GM12878 (cell line): ENCODE data around the gene CDC42BPB. TPM values are rescaled to one million over a fixed set of nuclear protein-coding genes. Genes with fewer than 3 reads are reported as not detected.

Experiments
- ATAC-seq: fragments of 200-7000 bp; cut with Tn5 transposase; 3 replicates; pipeline ENCODE4 v1.9.1; 2020; ENCODE audit warnings: mild to moderate bottlenecking, moderate library complexity
- BruUV-seq: library from RNA; stranded (reverse); fragments of 400-500 nt; replicated peaks from 2 replicates; lab custom pipeline; 2021; lab: Mats Ljungman, UMichigan
- CTCF ChIA-PET: fragments of 300-600 bp; sonication (Branson Sonifier 250); formaldehyde crosslinking; extraction: SDS; loops from one replicate; lab custom pipeline; 2021; ENCODE audit warnings: inconsistent platforms; lab: Yijun Ruan, JAX
- POLR2A ChIA-PET: fragments of 350-600 bp; formaldehyde crosslinking; extraction: SDS; loops from one replicate; lab custom pipeline; 2021; ENCODE audit warnings: inconsistent platforms; lab: Charles Lee
- RAD21 ChIA-PET: fragments of 300-600 bp; sonication (Branson Sonifier 250); formaldehyde crosslinking; loops from one replicate; lab custom pipeline; 2023; ENCODE audit warnings: antibody characterized with exemption; ENCODE audit not compliant: unreplicated experiment; lab: Charles Lee
- SMC1A ChIA-PET: fragments of 300-600 bp; sonication (Branson Sonifier 250); formaldehyde crosslinking; loops from one replicate; lab custom pipeline; 2023; ENCODE audit not compliant: unreplicated experiment, uncharacterized antibody; lab: Charles Lee
- DNase-seq: peaks from one replicate; pipeline ENCODE4 v3.0.0-alpha.2; 2011; ENCODE audit warnings: low read depth, low spot score
- FAIRE-seq: peaks from 3 replicates; lab custom pipeline; 2011; peaks lifted over from hg19 to GRCh38; lab: Jason Lieb, UNC
- H2AFZ ChIP-seq: 2 replicates; pipeline ENCODE4 v1.6.0; 2011; ENCODE audit warnings: low read depth, low read length, control low read depth; ENCODE audit not compliant: control insufficient read depth
- H3K27ac ChIP-seq: 2 replicates; pipeline ENCODE4 v1.5.1; 2011; ENCODE audit warnings: control low read depth; ENCODE audit not compliant: control insufficient read depth, insufficient read depth
- H3K27me3 ChIP-seq, 2 experiments: replicated peaks in 1 of 2; 2 replicates each; pipeline versions ENCODE4 v1.6.0 to v1.6.1; 2011; ENCODE audit warnings: low read length in 1 of 2; ENCODE audit not compliant: control insufficient read depth in 2 of 2, insufficient read depth in 2 of 2
- H3K36me3 ChIP-seq, 2 experiments: 2 replicates each; pipeline ENCODE4 v1.5.1; 2011; ENCODE audit warnings: low read length in 1 of 2; ENCODE audit not compliant: control insufficient read depth in 2 of 2, insufficient read depth in 2 of 2
- H3K4me1 ChIP-seq: 2 replicates; pipeline ENCODE4 v1.6.1; 2011; ENCODE audit warnings: mild to moderate bottlenecking, low read length, moderate library complexity, mixed read lengths; ENCODE audit not compliant: control insufficient read depth, insufficient read depth
- H3K4me2 ChIP-seq: 2 replicates; pipeline ENCODE4 v1.6.0; 2011; ENCODE audit warnings: control low read depth; ENCODE audit not compliant: control insufficient read depth, insufficient read depth
- H3K4me3 ChIP-seq: fragments of 200-600 bp; sonication (generic); 2 replicates; pipeline ENCODE4 v1.5.1; 2016
- H3K79me2 ChIP-seq: 2 replicates; pipeline ENCODE4 v1.6.0; 2011; ENCODE audit warnings: low read length; ENCODE audit not compliant: control insufficient read depth, insufficient read depth
- H3K9ac ChIP-seq: 2 replicates; pipeline ENCODE4 v1.8.0; 2011; ENCODE audit warnings: low read length, control low read depth, mixed read lengths; ENCODE audit not compliant: control insufficient read depth, insufficient read depth
- H3K9me3 ChIP-seq: replicated peaks from 3 replicates; pipeline ENCODE4 v1.5.1; 2011; ENCODE audit warnings: mild to moderate bottlenecking, low read length; ENCODE audit not compliant: control insufficient read depth, insufficient read depth
- H4K20me1 ChIP-seq: 2 replicates; pipeline ENCODE4 v1.6.0; 2011; ENCODE audit not compliant: control insufficient read depth, insufficient read depth
- CEBPZ ChIP-seq: fragments of 150-350 bp; IDR thresholded peaks from 2 replicates; pipeline ENCODE4 v1.6.1; 2016; ENCODE audit warnings: low read depth, low read length
- DPF2 ChIP-seq: fragments of 450-650 bp; IDR thresholded peaks from 2 replicates; pipeline ENCODE4 v1.6.1; 2017; ENCODE audit warnings: mild to moderate bottlenecking
- ESRRA ChIP-seq: IDR thresholded peaks from 2 replicates; pipeline ENCODE4 v1.6.1; 2012; ENCODE audit warnings: mild to moderate bottlenecking, low read length, improper control_type of control experiment
- JUND ChIP-seq: IDR thresholded peaks from 2 replicates; pipeline ENCODE4 v1.6.1; 2012; ENCODE audit warnings: low read depth, mild to moderate bottlenecking, low read length, improper control_type of control experiment, moderate library complexity
- NFIC ChIP-seq: IDR thresholded peaks from 2 replicates; pipeline ENCODE4 v1.6.1; 2012; ENCODE audit warnings: low read depth, mild to moderate bottlenecking, inconsistent platforms, low read length, moderate library complexity
- PAX8 ChIP-seq: fragments of 450-650 bp; IDR thresholded peaks from 2 replicates; pipeline ENCODE4 v1.6.1; 2017; ENCODE audit warnings: mild to moderate bottlenecking, moderate library complexity
- POLR2AphosphoS2 ChIP-seq: IDR thresholded peaks from 2 replicates; pipeline ENCODE4 v1.6.1; 2011; ENCODE audit warnings: low read depth, mild to moderate bottlenecking, low read length, improper control_type of control experiment, moderate library complexity
- SIX5 ChIP-seq: IDR thresholded peaks from 2 replicates; pipeline ENCODE4 v1.6.1; 2011; ENCODE audit warnings: mild to moderate bottlenecking, low read depth, low read length, moderate library complexity; ENCODE audit not compliant: severe bottlenecking
- SMARCA5 ChIP-seq: fragments of 450-650 bp; IDR thresholded peaks from 2 replicates; pipeline ENCODE4 v1.6.1; 2017; ENCODE audit warnings: mild to moderate bottlenecking
- WGBS: methylation state at CpG from one replicate; pipeline ENCODE4 v1.1.6; 2016; ENCODE audit warnings: low lambda C conversion rate; ENCODE audit not compliant: insufficient replicate concordance, insufficient coverage; ENCODE audit errors: missing lambda C conversion rate; 5-methylcytosine and 5-hydroxymethylcytosine counted together
- in situ Hi-C: fragments of 300-500 bp; cut with MboI; formaldehyde crosslinking; loops from 9 replicates; pipeline ENCODE4 v1.14.3; 2018; ENCODE audit warnings: mixed read lengths
- intact Hi-C: fragments of 100-400 bp; cut with micrococcal nuclease; formaldehyde crosslinking; loops from one replicate; pipeline ENCODE4 v1.14.2; 2022; ENCODE audit not compliant: unreplicated experiment
- polyA plus RNA-seq, 11 experiments: library from polyadenylated mRNA; depleted of rRNA in 4 of 11; unstranded in 6 of 11; stranded (reverse) in 5 of 11; fragments of >200 nt; fragmentation: Nextera tagmentation in 4 of 11; fragmentation: Illumina TruSeq in 1 of 11; extraction: Ambion mirVana in 4 of 11; extraction: Trizol in 1 of 11; gene quantifications; 1 replicate in 1 of 11; 2 replicates in 10 of 11; pipeline versions ENCODE4 v1.2.1 to v1.2.3, GENCODE V29; 2011 to 2016; ENCODE audit warnings: inconsistent platforms in 2 of 11, missing spikeins in 2 of 11, low read depth in 1 of 11
- total RNA-seq, 4 experiments: library from RNA; depleted of rRNA in 3 of 4; stranded (reverse); fragments of >200 nt in 3 of 4; fragmentation: Illumina TruSeq in 1 of 4; extraction: Trizol in 1 of 4; gene quantifications; 2 replicates each; pipeline versions ENCODE4 v1.2.1 to v1.2.3, GENCODE V29; 2013 to 2021
- TF ChIP-seq, protein P1 (sequence below): fragments of 450-650 bp; IDR thresholded peaks from 2 replicates; pipeline ENCODE4 v1.6.1; 2017; ENCODE audit warnings: mild to moderate bottlenecking, moderate library complexity
- TF ChIP-seq, protein P2 (sequence below): IDR thresholded peaks from 2 replicates; pipeline ENCODE4 v1.6.1; 2012; ENCODE audit warnings: improper control_type of control experiment, low read depth, low read length; ENCODE audit not compliant: insufficient replicate concordance

CDC42BPB gene
- total and polyA plus RNA-seq, 10 of the 15 experiments (the other 5 are each of a cell fraction or from before 2014, with no cell fraction given): 0.42 to 22.1 (median 13.3) TPM

DNA sequence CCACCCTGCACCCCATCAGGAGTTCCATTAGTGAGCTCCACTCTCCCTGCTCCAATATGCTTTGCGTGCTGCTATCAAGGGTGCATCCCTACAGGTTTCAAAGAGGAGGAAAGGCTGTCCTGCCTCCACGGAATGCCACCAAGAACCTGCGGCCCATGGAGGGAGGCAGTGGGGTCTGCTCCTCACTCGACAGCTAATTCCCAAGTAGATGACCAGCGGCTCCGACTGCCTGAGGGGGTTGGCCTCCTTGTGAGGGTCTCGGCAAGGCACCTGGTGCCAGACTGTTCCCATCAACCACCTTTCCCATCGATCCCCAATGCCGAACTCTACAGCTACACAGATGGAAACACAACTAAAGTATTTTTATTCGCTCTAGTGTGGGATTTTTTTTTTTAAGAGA lies 98.9 kb downstream of the CDC42BPB start:
- RAD21 ChIA-PET: no interaction called here
- 84% methylated on average over 10 of the region's 10 CpGs for WGBS
- Histone ChIP-seq H3K4me2 (no peak overlapping the region), H3K27ac (no peak overlapping the region), H3K9me3 (no peaks in the 10 kb centered on the region), H3K9ac (no peak overlapping the region), H2AFZ (no peak overlapping the region), H3K4me3 (no peak overlapping the region), H3K36me3 (peaks cover 11 to 15% of the 10 kb centered on the region in 2 experiments; a peak in 3 of 4 replicates), H3K27me3 (no peaks in the 10 kb centered on the region), H4K20me1 (no peaks in the 10 kb centered on the region), H3K4me1 (no peaks in the 10 kb centered on the region), H3K79me2 (no peaks in the 10 kb centered on the region)
- DNase-seq (no peak), ATAC-seq (no peak), FAIRE-seq (no peak)
- intact Hi-C loops: no loop called here
- CTCF ChIA-PET: no interaction called here
- in situ Hi-C loops: no loop called here
- POLR2A ChIA-PET: interaction anchor here (0.5 kb wide), 1 partner anchor 48 kb away, joined by 5 read pairs; no protein-coding TSS in a partner anchor
- SMC1A ChIA-PET: no interaction called here
- no TSS peak for BruUV-seq
- TF ChIP-seq PAX8: no peak
- TF ChIP-seq POLR2AphosphoS2: no peak
- no peak for TF ChIP-seq ESRRA
- no peak for TF ChIP-seq SIX5
- TF ChIP-seq DPF2: no peak
- TF ChIP-seq, protein P1, sequence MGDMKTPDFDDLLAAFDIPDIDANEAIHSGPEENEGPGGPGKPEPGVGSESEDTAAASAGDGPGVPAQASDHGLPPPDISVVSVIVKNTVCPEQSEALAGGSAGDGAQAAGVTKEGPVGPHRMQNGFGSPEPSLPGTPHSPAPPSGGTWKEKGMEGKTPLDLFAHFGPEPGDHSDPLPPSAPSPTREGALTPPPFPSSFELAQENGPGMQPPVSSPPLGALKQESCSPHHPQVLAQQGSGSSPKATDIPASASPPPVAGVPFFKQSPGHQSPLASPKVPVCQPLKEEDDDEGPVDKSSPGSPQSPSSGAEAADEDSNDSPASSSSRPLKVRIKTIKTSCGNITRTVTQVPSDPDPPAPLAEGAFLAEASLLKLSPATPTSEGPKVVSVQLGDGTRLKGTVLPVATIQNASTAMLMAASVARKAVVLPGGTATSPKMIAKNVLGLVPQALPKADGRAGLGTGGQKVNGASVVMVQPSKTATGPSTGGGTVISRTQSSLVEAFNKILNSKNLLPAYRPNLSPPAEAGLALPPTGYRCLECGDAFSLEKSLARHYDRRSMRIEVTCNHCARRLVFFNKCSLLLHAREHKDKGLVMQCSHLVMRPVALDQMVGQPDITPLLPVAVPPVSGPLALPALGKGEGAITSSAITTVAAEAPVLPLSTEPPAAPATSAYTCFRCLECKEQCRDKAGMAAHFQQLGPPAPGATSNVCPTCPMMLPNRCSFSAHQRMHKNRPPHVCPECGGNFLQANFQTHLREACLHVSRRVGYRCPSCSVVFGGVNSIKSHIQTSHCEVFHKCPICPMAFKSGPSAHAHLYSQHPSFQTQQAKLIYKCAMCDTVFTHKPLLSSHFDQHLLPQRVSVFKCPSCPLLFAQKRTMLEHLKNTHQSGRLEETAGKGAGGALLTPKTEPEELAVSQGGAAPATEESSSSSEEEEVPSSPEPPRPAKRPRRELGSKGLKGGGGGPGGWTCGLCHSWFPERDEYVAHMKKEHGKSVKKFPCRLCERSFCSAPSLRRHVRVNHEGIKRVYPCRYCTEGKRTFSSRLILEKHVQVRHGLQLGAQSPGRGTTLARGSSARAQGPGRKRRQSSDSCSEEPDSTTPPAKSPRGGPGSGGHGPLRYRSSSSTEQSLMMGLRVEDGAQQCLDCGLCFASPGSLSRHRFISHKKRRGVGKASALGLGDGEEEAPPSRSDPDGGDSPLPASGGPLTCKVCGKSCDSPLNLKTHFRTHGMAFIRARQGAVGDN: no peak
- no peak for TF ChIP-seq CEBPZ
- TF ChIP-seq, protein P2, sequence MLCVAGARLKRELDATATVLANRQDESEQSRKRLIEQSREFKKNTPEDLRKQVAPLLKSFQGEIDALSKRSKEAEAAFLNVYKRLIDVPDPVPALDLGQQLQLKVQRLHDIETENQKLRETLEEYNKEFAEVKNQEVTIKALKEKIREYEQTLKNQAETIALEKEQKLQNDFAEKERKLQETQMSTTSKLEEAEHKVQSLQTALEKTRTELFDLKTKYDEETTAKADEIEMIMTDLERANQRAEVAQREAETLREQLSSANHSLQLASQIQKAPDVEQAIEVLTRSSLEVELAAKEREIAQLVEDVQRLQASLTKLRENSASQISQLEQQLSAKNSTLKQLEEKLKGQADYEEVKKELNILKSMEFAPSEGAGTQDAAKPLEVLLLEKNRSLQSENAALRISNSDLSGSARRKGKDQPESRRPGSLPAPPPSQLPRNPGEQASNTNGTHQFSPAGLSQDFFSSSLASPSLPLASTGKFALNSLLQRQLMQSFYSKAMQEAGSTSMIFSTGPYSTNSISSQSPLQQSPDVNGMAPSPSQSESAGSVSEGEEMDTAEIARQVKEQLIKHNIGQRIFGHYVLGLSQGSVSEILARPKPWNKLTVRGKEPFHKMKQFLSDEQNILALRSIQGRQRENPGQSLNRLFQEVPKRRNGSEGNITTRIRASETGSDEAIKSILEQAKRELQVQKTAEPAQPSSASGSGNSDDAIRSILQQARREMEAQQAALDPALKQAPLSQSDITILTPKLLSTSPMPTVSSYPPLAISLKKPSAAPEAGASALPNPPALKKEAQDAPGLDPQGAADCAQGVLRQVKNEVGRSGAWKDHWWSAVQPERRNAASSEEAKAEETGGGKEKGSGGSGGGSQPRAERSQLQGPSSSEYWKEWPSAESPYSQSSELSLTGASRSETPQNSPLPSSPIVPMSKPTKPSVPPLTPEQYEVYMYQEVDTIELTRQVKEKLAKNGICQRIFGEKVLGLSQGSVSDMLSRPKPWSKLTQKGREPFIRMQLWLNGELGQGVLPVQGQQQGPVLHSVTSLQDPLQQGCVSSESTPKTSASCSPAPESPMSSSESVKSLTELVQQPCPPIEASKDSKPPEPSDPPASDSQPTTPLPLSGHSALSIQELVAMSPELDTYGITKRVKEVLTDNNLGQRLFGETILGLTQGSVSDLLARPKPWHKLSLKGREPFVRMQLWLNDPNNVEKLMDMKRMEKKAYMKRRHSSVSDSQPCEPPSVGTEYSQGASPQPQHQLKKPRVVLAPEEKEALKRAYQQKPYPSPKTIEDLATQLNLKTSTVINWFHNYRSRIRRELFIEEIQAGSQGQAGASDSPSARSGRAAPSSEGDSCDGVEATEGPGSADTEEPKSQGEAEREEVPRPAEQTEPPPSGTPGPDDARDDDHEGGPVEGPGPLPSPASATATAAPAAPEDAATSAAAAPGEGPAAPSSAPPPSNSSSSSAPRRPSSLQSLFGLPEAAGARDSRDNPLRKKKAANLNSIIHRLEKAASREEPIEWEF: no peak
- no peak for TF ChIP-seq NFIC
- no peak for TF ChIP-seq SMARCA5
- TF ChIP-seq JUND: no peak
